ENCODE measurements around the gene LYPD6B. TPM values are rescaled to one million over a fixed set of nuclear protein-coding genes. Genes with fewer than 3 reads are reported as not detected.
"Not testable (repeated sequence)": the region's sequence is repeated elsewhere in the genome, so short reads cannot be mapped to it uniquely, and the experiment has no call there.

LYPD6B gene
- total RNA-seq, 1 donor from 2014 or later = not detected

DNA sequence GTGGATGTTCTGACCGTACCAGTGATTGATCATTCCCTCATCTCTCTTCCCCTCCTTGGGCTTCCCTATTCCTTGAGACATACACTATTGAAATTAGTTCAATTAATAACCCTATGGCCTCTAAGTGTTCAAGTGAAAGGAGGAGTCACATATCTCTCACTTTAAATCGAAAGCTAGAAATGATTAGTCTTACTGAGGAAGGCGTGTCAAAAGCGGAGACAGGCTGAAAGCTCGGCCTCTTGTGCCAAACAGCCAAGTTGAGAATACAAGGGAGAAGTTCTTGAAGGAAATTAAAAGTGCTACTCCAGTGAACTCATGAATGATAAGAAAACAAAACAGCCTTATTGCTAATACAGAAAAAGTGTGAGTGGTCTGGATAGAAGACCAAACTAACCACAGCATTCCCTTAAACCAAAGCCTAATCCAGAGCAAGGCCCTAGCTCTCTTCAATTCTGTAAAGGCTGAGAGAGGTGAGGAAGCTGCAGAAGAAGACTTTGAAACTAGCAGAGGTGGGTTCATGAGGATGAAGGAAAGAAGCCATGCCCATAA, 147.5 kb downstream of the LYPD6B start:
- intact Hi-C loops (cut with micrococcal nuclease) = no loop called here

- intact Hi-C loops (cut with micrococcal nuclease) = no loop called here
Measured at GRCh38 chr2:149187057-149187456, 148.6 kb downstream of the LYPD6B start.

GRCh38 chr2:149188291-149188690, 149.8 kb downstream of the LYPD6B start:
- intact Hi-C loops (cut with micrococcal nuclease) = no loop called here

DNA sequence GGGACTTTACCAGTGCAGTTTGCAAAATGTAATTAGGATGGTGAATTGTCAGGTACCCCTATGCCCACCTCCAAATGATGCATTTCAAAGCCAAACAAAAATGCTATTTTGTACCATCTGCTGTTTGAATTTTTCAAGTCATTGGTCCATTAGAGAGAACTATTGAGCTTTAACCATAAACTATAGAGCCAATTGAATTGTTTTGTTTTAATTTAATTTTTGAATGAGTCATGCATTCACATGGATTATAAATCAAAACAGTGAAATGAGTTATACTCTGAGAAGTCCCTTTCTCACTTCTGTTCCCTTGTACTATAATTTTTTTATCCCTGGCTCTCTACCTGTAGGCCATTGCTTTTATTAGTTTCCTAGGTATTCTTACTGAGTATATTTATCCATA, 151.3 kb downstream of the LYPD6B start:
- intact Hi-C loops (cut with micrococcal nuclease) = no loop called here

- intact Hi-C loops (cut with micrococcal nuclease) = no loop called here
Measured at GRCh38 chr2:149191915-149192314, 153.4 kb downstream of the LYPD6B start.

- intact Hi-C loops (cut with micrococcal nuclease) = no loop called here
Measured at GRCh38 chr2:149192427-149192826, 153.9 kb downstream of the LYPD6B start.

DNA sequence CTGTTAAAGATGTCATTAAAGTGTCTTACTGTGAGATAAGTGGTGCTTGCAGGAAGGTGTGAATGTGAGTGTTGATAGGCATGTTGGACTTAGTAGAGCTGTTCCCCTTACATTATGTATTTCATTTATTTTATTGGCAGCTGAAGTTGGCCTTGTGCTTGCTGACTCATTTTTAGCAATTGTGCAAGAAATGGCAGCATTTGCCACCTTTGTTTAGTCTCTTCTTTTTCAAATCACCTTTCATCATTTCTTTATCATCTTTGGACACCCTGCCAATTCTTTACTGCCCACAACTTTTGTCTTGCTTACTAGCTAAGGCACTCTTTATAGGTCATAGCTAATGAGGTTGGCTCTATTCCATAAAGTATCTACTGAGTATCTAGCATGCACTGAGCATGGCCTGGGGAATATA, 161.6 kb downstream of the LYPD6B start:
- intact Hi-C loops (cut with micrococcal nuclease) = no loop called here

GRCh38 chr2:149204686-149205085, 166.2 kb downstream of the LYPD6B start:
- intact Hi-C loops (cut with micrococcal nuclease) = no loop called here

- intact Hi-C loops (cut with micrococcal nuclease) = no loop called here
Measured at GRCh38 chr2:149205143-149205542, 166.6 kb downstream of the LYPD6B start.

GRCh38 chr2:149213764-149214493, 175.4 kb downstream of the LYPD6B start:
- intact Hi-C loops (cut with micrococcal nuclease) = no loop called here

- intact Hi-C loops (cut with micrococcal nuclease) = no loop called here
Measured at GRCh38 chr2:149218497-149218896, 180.0 kb downstream of the LYPD6B start.

DNA sequence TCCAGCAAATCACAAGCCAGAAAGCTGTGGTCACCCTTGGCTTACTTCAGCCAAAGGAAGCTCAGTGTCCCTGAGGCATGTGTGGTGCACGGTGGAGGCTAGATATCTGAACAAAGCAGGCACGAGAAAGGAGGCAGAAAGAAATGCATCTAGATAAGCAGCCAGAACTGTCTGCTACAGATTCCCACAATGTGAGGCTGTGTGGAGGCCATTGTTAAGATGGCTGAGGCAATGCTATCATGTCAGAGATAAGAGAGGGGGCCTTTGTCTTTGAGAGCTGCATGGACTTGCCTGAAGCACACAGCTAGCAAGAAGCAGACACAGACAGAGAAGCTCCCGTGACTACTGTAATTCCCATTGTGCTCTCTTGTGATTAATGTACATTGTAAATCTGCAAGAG, 181.4 kb downstream of the LYPD6B start:
- intact Hi-C loops (cut with micrococcal nuclease) = no loop called here

DNA sequence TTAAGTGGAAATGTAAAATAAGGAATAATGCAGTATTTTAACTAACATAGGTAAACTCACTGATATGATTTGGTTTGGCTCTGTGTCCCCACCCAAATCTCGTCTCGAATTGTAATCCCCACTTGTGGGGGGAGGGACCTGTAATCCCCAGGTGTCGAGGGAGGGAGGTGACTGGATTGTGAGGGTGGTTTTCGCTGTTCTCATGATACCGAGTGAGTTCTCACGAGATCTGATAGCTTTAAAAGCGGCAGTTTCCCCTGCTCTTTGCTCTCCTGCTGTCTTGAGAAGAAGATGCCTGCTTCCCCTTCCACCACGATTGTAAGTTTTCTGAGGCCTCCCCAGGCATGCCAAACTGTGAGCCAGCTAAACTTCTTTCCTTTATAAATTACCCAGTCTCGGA, 182.5 kb downstream of the LYPD6B start:
- intact Hi-C loops (cut with micrococcal nuclease) = no loop called here

- intact Hi-C loops (cut with micrococcal nuclease) = no loop called here
Measured at GRCh38 chr2:149221898-149222297, 183.4 kb downstream of the LYPD6B start.

DNA sequence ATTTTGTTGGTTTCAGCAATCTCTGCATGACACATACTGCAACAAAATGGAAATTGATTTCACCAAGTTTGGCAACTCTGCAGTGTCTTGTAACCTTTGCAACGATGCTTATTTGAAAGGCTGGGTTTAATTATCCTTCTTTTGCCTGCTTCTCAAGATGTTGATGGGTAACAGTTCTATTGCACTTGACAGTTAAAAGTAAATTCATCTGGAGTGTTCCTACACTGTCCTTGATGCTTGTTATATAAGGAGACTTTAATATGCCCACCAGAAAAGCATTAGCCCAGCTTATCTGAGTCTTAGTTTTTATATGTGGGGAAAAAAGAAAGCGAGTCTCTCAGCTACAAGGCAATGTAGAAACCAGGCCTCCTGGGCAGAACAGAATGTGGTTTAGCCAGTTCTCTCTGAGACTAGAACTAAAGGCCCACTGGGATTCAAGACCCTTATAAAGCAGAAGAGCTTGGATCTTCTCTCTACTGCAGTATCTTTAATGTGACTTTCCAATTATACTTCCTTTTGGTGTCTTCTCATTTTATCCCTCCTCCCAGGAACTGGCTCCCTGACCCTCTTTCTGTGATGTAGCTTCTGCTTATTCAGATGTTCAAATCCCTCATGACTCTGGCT, 185.1 kb downstream of the LYPD6B start:
- intact Hi-C loops (cut with micrococcal nuclease) = no loop called here

GRCh38 chr2:149224543-149224942, 186.0 kb downstream of the LYPD6B start:
- intact Hi-C loops (cut with micrococcal nuclease) = no loop called here

DNA sequence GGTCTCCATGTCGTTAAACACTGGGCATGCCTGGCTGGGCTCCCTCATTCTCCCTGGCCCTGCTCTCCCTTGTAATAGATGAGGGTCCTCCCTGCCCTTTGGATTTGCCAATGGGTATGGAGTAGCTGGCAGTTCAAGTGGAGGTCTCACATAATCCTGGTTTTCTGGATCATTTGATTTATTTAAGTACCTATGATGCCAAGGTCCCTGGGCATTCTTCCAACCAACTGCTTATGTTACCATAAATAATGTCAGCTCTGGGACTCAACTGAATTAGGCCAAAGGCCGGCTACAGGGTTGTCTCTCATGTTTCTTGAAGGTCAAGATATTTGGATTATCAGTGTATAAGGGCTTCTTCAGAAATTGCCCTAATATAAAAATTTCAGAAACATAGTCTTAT, 186.9 kb downstream of the LYPD6B start:
- intact Hi-C loops (cut with micrococcal nuclease) = no loop called here

DNA sequence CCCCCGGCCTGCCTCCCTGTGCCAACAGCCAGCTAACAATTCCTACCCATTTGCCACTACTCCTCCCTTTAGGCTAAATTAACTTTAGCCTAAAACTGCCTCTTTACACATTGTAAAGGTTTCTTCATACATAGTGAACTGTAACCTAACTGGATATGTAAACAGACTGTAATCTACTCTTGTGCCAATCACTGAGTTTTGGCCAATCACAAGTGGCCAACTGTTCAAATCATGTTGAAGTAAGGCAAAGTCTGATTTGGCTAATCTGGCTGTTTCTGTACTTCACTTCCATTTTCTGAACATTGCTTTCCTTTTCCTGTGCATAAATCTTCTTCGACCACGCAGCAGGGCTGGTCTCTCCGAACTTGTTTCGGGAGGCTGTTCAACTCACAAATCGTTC, 188.3 kb downstream of the LYPD6B start:
- intact Hi-C loops (cut with micrococcal nuclease) = no loop called here

DNA sequence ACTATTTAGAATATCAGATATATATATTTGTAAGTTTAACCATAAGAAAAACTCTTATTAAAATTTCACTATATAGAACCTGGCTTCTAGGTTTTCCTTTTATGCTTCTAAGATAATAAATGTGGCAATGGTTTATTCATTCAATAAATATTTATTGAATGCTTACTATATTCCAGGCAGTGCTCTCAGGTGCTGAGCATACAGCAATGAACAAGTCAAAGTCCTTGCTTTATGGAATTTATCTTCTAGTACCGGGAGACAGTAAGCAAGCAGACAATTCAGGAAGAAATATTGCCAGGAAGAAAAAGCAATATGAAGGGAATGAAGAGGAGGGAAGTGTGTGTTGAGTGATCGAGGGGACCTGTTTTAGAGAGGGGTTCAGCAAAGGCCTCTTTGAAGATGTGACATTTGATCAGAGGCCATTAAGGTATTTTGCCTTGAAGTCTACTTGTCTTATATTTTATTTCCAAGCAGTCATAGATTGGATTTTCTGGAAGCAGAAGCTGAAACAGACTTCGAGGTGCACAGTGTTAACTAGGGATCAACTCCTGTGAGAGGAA, 197.4 kb downstream of the LYPD6B start:
- intact Hi-C loops (cut with micrococcal nuclease) = no loop called here

- intact Hi-C loops (cut with micrococcal nuclease) = no loop called here
Measured at GRCh38 chr2:149236410-149236809, 197.9 kb downstream of the LYPD6B start.

DNA sequence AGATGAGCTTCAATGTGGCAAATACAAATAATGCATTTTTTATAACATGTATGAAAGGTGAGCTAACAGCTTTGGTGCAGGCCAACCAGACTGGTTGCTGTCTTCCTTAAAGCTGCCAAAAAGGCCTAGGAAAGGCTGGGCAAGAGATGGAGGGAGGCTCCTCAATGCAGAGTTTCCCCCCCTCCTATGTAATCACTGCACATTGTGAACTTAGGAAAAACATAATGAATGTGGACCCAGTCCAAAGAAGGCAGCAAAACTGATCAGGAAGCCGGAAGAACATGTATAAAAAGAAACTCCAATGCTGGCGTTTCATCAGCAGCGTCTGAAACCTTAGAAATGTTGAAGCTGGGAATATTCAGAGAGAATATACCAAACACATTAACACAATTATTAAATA, 207.7 kb downstream of the LYPD6B start:
- intact Hi-C loops (cut with micrococcal nuclease) = no loop called here

- intact Hi-C loops (cut with micrococcal nuclease) = not testable (repeated sequence)
Measured at GRCh38 chr2:149251436-149251835, 212.9 kb downstream of the LYPD6B start.

DNA sequence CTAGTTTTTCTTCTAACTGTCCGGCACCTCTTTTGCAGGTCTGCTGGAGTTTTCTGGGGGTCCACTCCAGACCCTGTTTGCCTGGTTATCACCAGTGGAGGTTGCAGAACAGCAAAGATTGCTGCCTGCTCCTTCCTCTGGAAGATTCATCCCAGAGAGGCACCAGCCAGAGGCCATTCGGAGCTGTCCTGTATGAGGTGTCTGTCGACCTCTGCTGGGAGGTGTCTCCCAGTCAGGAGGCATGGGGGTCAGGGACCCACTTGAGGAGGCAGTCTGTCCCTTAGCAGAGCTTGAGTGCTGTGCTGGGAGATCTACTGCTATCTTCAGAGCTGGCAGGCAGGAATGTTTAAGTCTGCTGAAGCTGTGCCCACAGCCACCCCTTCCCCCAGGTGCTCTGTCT, 218.4 kb downstream of the LYPD6B start:
- intact Hi-C loops (cut with micrococcal nuclease) = not testable (repeated sequence)
